Gastroesophageal sphincter (tissue), 4 donors: ENCODE results near the gene CMSS1. TPM values are rescaled to one million over a fixed set of nuclear protein-coding genes. Genes with fewer than 3 reads are reported as not detected.
A peak's percentile ranks its signal among the peaks of the same experiment; 100 is the strongest.

Experiments
- ATAC-seq: fragments of 150-250 bp; one replicate; pipeline ENCODE4 v1.9.1; 2016; ENCODE audit warnings: mild to moderate bottlenecking, moderate library complexity
- H3K27ac ChIP-seq, 4 donors: fragments of 200-600 bp; sonication (generic) in 3 of 4; 1 replicate in 3 of 4; 2 replicates in 1 of 4; pipeline ENCODE4 v1.5.1; 2016 to 2019
- H3K27me3 ChIP-seq: fragments of 200-600 bp; sonication (generic); one replicate; pipeline ENCODE4 v1.5.1; 2019
- H3K36me3 ChIP-seq, 2 donors: fragments of 200-600 bp; sonication (generic); one replicate each; pipeline ENCODE4 v1.5.1; 2019; ENCODE audit warnings: control low read depth in 1 of 2
- H3K4me1 ChIP-seq, 3 donors: fragments of 200-600 bp; sonication (generic); 1 replicate in 2 of 3; 2 replicates in 1 of 3; pipeline ENCODE4 v1.5.1; 2016 to 2019; ENCODE audit warnings: control low read depth in 2 of 3
- H3K4me3 ChIP-seq, 2 donors: fragments of 200-600 bp; sonication (generic); one replicate each; pipeline ENCODE4 v1.5.1; 2019; ENCODE audit warnings: mild to moderate bottlenecking in 1 of 2, moderate library complexity in 1 of 2
- H3K9me3 ChIP-seq, 3 donors: fragments of 200-600 bp; sonication (generic); one replicate each; pipeline ENCODE4 v1.5.1; 2017 to 2019; ENCODE audit warnings: control low read depth in 2 of 3
- CTCF ChIP-seq, 4 experiments: fragments of 200-600 bp in 2 of 4; fragments of 450-650 bp in 2 of 4; sonication (generic) in 1 of 4; IDR thresholded peaks; one replicate each; pipeline ENCODE4 v1.5.1; 2017 to 2019; ENCODE audit warnings: antibody characterized with exemption in 4 of 4, mild to moderate bottlenecking in 2 of 4, moderate library complexity in 2 of 4
- EP300 ChIP-seq: sonication (generic); formaldehyde crosslinking; IDR thresholded peaks from one replicate; pipeline ENCODE4 v1.6.1; 2017; ENCODE audit warnings: antibody characterized with exemption, mild to moderate bottlenecking
- POLR2A ChIP-seq, 2 donors: fragments of 450-650 bp; IDR thresholded peaks; one replicate each; pipeline ENCODE4 v1.6.1; 2017; ENCODE audit warnings: antibody characterized with exemption in 2 of 2, mild to moderate bottlenecking in 2 of 2, moderate library complexity in 1 of 2
- POLR2AphosphoS5 ChIP-seq: sonication (generic); formaldehyde crosslinking; IDR thresholded peaks from one replicate; pipeline ENCODE4 v1.6.1; 2017; ENCODE audit warnings: antibody characterized with exemption
- WGBS, 2 donors: methylation state at CpG; one replicate each; pipeline ENCODE4 v1.1.5; 2018; ENCODE audit warnings: low coverage in 1 of 2; 5-methylcytosine and 5-hydroxymethylcytosine counted together
- total RNA-seq, 4 donors: library from RNA; depleted of rRNA; stranded (reverse); fragments of >200 nt; gene quantifications; one replicate each; pipeline ENCODE4 v1.1.0, GENCODE V29; 2016

CMSS1 gene
- total RNA-seq, 4 donors from 2014 or later: 15.2 to 20.8 (median 16.6) TPM

DNA sequence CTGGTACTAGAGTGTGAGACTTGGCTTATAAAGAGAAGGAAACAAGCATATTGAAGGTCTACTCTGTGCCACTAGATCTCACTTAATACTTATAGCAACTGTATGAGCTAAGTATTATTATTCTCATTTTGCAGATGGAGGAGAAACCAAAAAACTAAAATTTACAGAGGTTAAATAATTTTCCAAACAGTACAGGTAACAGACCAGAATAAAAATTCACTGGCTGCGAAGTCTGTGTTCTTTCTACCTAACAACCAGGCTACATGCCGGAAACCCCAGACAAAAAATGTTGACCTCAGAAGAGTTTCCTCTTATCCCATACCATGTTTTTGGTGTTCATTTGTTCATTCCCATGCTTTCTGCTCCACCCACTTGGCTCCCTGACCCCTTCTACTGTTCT is 46.6 kb downstream of the CMSS1 start:
- Histone ChIP-seq H3K4me1 (peaks cover 46 to 100% (median 47%) of the 10 kb centered on the region in 3 donors), H3K4me3 (no peak overlapping the region), H3K9me3 (no peaks in the 10 kb centered on the region), H3K27me3 (no peaks in the 10 kb centered on the region), H3K36me3 (peaks cover 0 to 34% of the 10 kb centered on the region in 2 donors), H3K27ac (peak overlapping the region; percentile 43 to 97 (median 88))
- WGBS, 2 donors: 80 to 92% methylated on average over 2 of the region's 2 CpGs
- no peak for TF ChIP-seq CTCF (IDR thresholded peaks at IDR 0.05)
- no peak for TF ChIP-seq POLR2AphosphoS5
- no peak for TF ChIP-seq EP300
- TF ChIP-seq POLR2A (IDR thresholded peaks at IDR 0.05): no peak
- no peak for ATAC-seq

DNA sequence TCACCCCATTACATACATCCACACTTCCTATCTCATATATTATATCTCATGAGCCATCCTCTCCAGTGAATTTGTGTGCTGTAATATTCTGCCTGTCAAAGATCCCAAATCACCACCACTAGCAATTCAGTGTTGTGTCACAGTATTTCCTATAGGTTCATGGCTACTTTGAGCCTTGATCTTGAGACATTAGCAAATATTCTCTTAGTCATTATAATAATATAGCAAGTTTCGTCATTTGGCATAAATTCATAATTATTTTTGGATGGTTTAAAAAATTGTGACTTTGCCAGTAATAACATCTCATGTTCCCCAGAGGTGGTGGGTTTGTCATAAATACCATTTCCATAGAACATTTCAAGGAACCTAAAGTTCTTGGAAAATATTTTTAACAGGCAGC is 47.7 kb downstream of the CMSS1 start:
- Histone ChIP-seq H3K27ac (peak overlapping the region; percentile 71 to 97 (median 88)), H3K36me3 (peaks cover 0 to 34% of the 10 kb centered on the region in 2 donors), H3K9me3 (no peaks in the 10 kb centered on the region), H3K27me3 (no peaks in the 10 kb centered on the region), H3K4me1 (peaks cover 36 to 100% (median 49%) of the 10 kb centered on the region in 3 donors), H3K4me3 (no peak overlapping the region)
- WGBS, 2 donors: 55 to 60% methylated on average over 1 of the region's 1 CpG
- ATAC-seq: no peak
- TF ChIP-seq POLR2A (IDR thresholded peaks at IDR 0.05): no peak
- TF ChIP-seq EP300: no peak
- no peak for TF ChIP-seq CTCF (IDR thresholded peaks at IDR 0.05)
- TF ChIP-seq POLR2AphosphoS5: no peak

DNA sequence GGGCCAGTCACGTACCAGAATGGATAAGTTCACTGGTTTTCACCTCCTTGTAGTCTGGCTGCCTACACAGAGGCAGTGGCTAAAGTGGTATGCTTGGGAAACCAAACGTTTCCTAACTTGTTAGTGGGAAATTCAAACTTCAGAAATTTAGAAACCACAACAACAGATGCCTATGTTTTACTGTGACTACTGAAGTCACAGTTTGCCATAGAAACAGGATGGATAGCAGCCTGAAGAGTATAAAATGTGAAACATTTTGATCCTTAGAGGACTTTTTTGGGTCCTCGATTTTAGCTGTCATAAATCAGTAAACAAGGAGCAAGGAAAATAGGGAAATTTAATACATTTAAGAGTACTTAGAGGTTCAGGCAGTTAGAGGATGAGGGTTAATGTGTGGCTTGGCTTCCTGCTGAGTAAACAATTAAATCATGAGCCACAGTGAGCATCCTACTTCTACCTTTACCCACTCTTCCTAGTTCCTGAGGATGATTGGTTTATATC is 48.6 kb downstream of the CMSS1 start:
- peak overlapping the region; percentile 71 to 97 (median 94) for H3K27ac ChIP-seq
- peaks cover 37 to 100% (median 48%) of the 10 kb centered on the region in 3 donors for H3K4me1 ChIP-seq
- TF ChIP-seq POLR2A (IDR thresholded peaks at IDR 0.05) (no peak), CTCF (IDR thresholded peaks at IDR 0.05) (no peak), EP300 (no peak), POLR2AphosphoS5 (no peak)
- WGBS, 2 donors: 15 to 43% methylated on average over 1 to 3 of the region's 3 CpGs
- H3K4me3 ChIP-seq: no peak overlapping the region
- no peak for ATAC-seq
- no peaks in the 10 kb centered on the region for H3K27me3 ChIP-seq
- H3K36me3 ChIP-seq: peaks cover 0 to 30% of the 10 kb centered on the region in 2 donors
- no peaks in the 10 kb centered on the region for H3K9me3 ChIP-seq

DNA sequence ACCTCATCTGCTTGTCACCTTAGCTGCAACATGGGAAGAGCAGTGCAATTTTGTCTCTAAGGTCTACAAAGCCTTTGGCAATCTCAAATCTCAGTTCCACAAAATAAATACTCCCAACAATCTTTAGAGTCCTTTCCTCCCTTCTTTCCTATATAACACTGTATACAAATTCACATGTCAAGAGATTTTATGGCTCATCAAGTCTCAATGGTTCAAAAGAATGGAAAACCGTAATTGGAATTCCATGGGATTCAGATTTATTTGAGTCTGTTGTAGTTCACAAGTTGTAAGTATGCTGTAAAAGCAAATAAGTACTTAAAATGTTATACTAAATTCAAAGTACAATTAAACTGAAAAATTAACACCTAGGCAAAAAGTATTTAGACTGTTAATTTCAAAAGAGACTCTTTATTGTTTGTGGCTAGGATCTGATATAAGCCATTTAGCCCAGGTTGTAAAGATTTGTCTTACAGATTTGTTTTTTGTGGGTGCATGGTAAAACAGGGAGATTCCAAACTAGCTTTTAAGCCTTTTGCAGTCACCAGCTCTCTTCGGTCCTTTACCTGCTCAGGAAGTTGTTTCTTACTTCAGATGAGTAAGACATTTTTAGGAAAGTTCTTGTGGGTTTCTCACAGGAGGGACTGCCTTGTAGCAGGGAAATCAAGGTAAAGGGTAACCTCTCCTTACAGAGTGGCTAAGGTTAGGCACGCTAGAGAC is 50.1 kb downstream of the CMSS1 start:
- H3K36me3 ChIP-seq: peaks cover 0 to 16% of the 10 kb centered on the region in 2 donors
- H3K4me1 ChIP-seq: peaks cover 34 to 100% (median 43%) of the 10 kb centered on the region in 3 donors
- peak overlapping the region; percentile 74 to 97 (median 94) for H3K27ac ChIP-seq
- no peak overlapping the region for H3K4me3 ChIP-seq
- WGBS, 2 donors: 34 to 56% methylated on average over 3 of the region's 3 CpGs
- no peak for ATAC-seq
- H3K9me3 ChIP-seq: no peaks in the 10 kb centered on the region
- no peaks in the 10 kb centered on the region for H3K27me3 ChIP-seq
- TF ChIP-seq POLR2A (IDR thresholded peaks at IDR 0.05) (no peak), CTCF (IDR thresholded peaks at IDR 0.05) (no peak), POLR2AphosphoS5 (no peak), EP300 (no peak)

- H3K27ac ChIP-seq: peak overlapping the region; percentile 74 to 97 (median 94)
- no peaks in the 10 kb centered on the region for H3K27me3 ChIP-seq
- TF ChIP-seq POLR2A (IDR thresholded peaks at IDR 0.05) (no peak), POLR2AphosphoS5 (peak; percentile 52)
- H3K36me3 ChIP-seq: peaks cover 0 to 11% of the 10 kb centered on the region in 2 donors
- H3K4me1 ChIP-seq: peaks cover 37 to 100% (median 37%) of the 10 kb centered on the region in 3 donors
- no peak overlapping the region for H3K4me3 ChIP-seq
- H3K9me3 ChIP-seq: no peaks in the 10 kb centered on the region
- 0 to 11% methylated on average over 1 of the region's 1 CpG for WGBS, 2 donors
- ATAC-seq: no peak
Measured at GRCh38 chr3:99868311-99868646, 50.6 kb downstream of the CMSS1 start.
